Stomach (tissue), 9 donors: ENCODE measurements around the gene PLEKHG4. TPM values are rescaled to one million over a fixed set of nuclear protein-coding genes. Genes with fewer than 3 reads are reported as not detected.

ENCODE experiments used
- DNase-seq, 2 donors: peaks; one replicate each; pipeline versions ENCODE4 v3.0.0 to v3.0.0-alpha.2; 2013 to 2019
- H3K27ac ChIP-seq, 5 donors: fragments of 200-600 bp in 4 of 5; sonication (generic) in 4 of 5; one replicate each; pipeline ENCODE4 v1.5.1; 2013 to 2019; ENCODE audit warnings: mild to moderate bottlenecking in 1 of 5, moderate library complexity in 1 of 5
- H3K27me3 ChIP-seq, 3 donors: fragments of 200-600 bp; sonication (generic); one replicate each; pipeline ENCODE4 v1.5.1; 2017 to 2019; ENCODE audit warnings: mixed run types in 1 of 3
- H3K36me3 ChIP-seq, 4 donors: fragments of 200-600 bp; sonication (generic); 1 replicate in 3 of 4; 2 replicates in 1 of 4; pipeline ENCODE4 v1.5.1; 2016 to 2019
- H3K4me1 ChIP-seq, 4 donors: fragments of 200-600 bp; sonication (generic); one replicate each; pipeline ENCODE4 v1.5.1; 2016 to 2019
- H3K4me3 ChIP-seq, 4 donors: fragments of 200-600 bp; sonication (generic) in 3 of 4; one replicate each; pipeline ENCODE4 v1.5.1; 2016 to 2019; ENCODE audit warnings: mild to moderate bottlenecking in 1 of 4
- H3K9me3 ChIP-seq, 4 donors: fragments of 200-600 bp; sonication (generic); one replicate each; pipeline ENCODE4 v1.5.1; 2016 to 2019
- EP300 ChIP-seq: sonication (generic); formaldehyde crosslinking; IDR thresholded peaks from one replicate; pipeline ENCODE4 v1.6.1; 2017; ENCODE audit warnings: antibody characterized with exemption
- POLR2A ChIP-seq, 4 donors: fragments of 450-650 bp; IDR thresholded peaks; one replicate each; pipeline ENCODE4 v1.6.1; 2016; ENCODE audit warnings: antibody characterized with exemption in 4 of 4, control low read depth in 2 of 4, mild to moderate bottlenecking in 1 of 4, moderate library complexity in 1 of 4
- POLR2AphosphoS5 ChIP-seq, 3 donors: sonication (generic); formaldehyde crosslinking; IDR thresholded peaks; one replicate each; pipeline ENCODE4 v1.6.1; 2016; ENCODE audit warnings: antibody characterized with exemption in 3 of 3
- WGBS, 5 donors: extraction: QIAGEN DNeasy Blood & Tissue Kit in 3 of 5; methylation state at CpG; one replicate each; pipeline versions ENCODE4 v1.1.5 to v1.1.7; 2013 to 2018; 5-methylcytosine and 5-hydroxymethylcytosine counted together
- intact Hi-C: fragments of 100-400 bp; cut with DNase I; formaldehyde crosslinking; loops from one replicate; pipeline ENCODE4 v1.15.1; 2023; ENCODE audit warnings: low total_unique reads
- polyA plus RNA-seq, 3 donors: library from polyadenylated mRNA; stranded (reverse); fragments of 200-250 nt; gene quantifications; one replicate each; pipeline ENCODE4 v1.2.3, GENCODE V29; 2013
- total RNA-seq, 5 donors: library from RNA; depleted of rRNA; stranded (reverse); fragments of >200 nt; gene quantifications; one replicate each; pipeline versions ENCODE4 v1.1.0 to v1.2.3, GENCODE V29; 2014 to 2016
- TF ChIP-seq, protein P1 (sequence below), 7 experiments: fragments of 450-650 bp in 4 of 7; fragments of 200-600 bp in 3 of 7; sonication (generic) in 3 of 7; IDR thresholded peaks; one replicate each; pipeline ENCODE4 v1.5.1; 2016 to 2019; ENCODE audit warnings: antibody characterized with exemption in 7 of 7, control low read depth in 2 of 7, mild to moderate bottlenecking in 1 of 7
- donor health status: healthy with polysubstance abuse.
- donor health status: Bipolar disorder and iron deficiency.
- donor health status: healthy.

Gene PLEKHG4
- total and polyA plus RNA-seq, 8 donors = 2.3 to 57.1 (median 6.6) TPM

DNA sequence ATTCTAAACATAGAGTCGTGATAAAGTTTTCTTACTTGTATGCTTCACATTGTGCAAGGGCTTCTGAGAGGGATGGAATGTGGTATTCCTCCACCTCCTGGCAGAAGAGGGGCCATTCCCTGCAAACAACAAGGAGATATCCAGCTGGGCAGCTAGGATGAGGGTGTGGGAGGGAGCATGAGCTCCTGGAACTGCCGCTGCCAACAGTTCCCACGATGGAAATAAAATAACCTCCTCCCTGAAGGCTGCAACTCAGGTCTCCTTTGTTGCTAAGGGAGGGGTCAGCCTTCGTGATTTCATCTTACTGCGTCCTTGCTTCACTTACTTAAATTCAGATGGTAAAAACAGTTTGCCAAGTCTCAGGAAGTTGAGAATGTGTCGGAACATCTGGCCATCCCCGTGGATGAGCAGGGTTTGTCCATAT lies 15.6 kb downstream of the PLEKHG4 start:
- DNase-seq = no peak
- intact Hi-C loops = no loop called here
- Histone ChIP-seq H3K27ac (no peak overlapping the region), H3K9me3 (no peaks in the 10 kb centered on the region), H3K36me3 (no peaks in the 10 kb centered on the region), H3K4me1 (peaks cover 0 to 5% (median 0%) of the 10 kb centered on the region in 4 donors), H3K4me3 (no peak overlapping the region), H3K27me3 (peaks cover 0 to 11% (median 0%) of the 10 kb centered on the region in 3 donors)
- no peak for TF ChIP-seq POLR2A (IDR thresholded peaks at IDR 0.05)
- TF ChIP-seq, protein P1, sequence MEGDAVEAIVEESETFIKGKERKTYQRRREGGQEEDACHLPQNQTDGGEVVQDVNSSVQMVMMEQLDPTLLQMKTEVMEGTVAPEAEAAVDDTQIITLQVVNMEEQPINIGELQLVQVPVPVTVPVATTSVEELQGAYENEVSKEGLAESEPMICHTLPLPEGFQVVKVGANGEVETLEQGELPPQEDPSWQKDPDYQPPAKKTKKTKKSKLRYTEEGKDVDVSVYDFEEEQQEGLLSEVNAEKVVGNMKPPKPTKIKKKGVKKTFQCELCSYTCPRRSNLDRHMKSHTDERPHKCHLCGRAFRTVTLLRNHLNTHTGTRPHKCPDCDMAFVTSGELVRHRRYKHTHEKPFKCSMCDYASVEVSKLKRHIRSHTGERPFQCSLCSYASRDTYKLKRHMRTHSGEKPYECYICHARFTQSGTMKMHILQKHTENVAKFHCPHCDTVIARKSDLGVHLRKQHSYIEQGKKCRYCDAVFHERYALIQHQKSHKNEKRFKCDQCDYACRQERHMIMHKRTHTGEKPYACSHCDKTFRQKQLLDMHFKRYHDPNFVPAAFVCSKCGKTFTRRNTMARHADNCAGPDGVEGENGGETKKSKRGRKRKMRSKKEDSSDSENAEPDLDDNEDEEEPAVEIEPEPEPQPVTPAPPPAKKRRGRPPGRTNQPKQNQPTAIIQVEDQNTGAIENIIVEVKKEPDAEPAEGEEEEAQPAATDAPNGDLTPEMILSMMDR (IDR thresholded peaks at IDR 0.05) = no peak
- WGBS, 5 donors = 55 to 76% (median 74%) methylated on average over 7 of the region's 7 CpGs

GRCh38 chr16:67296420-67296819 lies 17.1 kb downstream of the PLEKHG4 start:
- DNase-seq = peak in 1 of 2 donors; percentile 23
- WGBS, 5 donors = 24 to 50% (median 42%) methylated on average over 3 of the region's 3 CpGs

DNA sequence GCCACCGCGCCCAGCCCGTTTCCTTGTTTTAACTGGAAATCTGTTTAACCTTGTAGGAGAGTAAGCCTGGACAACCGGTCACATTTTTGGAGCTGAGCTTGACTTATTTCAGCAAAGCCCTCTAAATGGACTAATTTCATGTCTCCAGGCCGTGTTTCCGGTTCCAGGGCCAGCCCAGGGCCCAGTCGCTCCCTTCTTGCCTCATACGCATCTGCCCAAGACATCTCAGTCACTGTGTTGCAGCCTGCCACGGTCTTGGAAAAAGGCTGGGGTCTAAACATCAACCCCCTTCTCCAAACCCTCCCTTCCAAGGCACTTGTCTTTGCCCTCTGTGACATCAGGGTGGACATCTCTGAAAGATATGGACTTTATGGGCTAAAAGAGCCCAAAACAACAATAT lies 18.9 kb downstream of the PLEKHG4 start:
- Histone ChIP-seq H3K27ac (no peak overlapping the region), H3K27me3 (peaks cover 0 to 11% (median 0%) of the 10 kb centered on the region in 3 donors), H3K9me3 (no peaks in the 10 kb centered on the region), H3K4me1 (peaks cover 8 to 16% (median 12%) of the 10 kb centered on the region in 4 donors), H3K36me3 (no peaks in the 10 kb centered on the region), H3K4me3 (no peak overlapping the region)
- intact Hi-C loops = no loop called here
- 94 to 96% (median 95%) methylated on average over 9 of the region's 9 CpGs for WGBS, 5 donors
- no peak for DNase-seq
- TF ChIP-seq, protein P1 (IDR thresholded peaks at IDR 0.05) = no peak
- no peak for TF ChIP-seq EP300
- TF ChIP-seq POLR2A (IDR thresholded peaks at IDR 0.05) = no peak
- TF ChIP-seq POLR2AphosphoS5 (IDR thresholded peaks at IDR 0.05) = no peak

More at GRCh38 chr16:67296420-67296819, 17.1 kb downstream of the PLEKHG4 start:
- no peaks in the 10 kb centered on the region for H3K36me3 ChIP-seq
- H3K4me3 ChIP-seq = no peak overlapping the region
- TF ChIP-seq, protein P1 (IDR thresholded peaks at IDR 0.05) = no peak
- TF ChIP-seq EP300 (no peak), POLR2AphosphoS5 (IDR thresholded peaks at IDR 0.05) (no peak), POLR2A (IDR thresholded peaks at IDR 0.05) (no peak)
- H3K4me1 ChIP-seq = peaks cover 4 to 9% (median 7%) of the 10 kb centered on the region in 4 donors
- peaks cover 0 to 11% (median 0%) of the 10 kb centered on the region in 3 donors for H3K27me3 ChIP-seq
- no peaks in the 10 kb centered on the region for H3K9me3 ChIP-seq
- intact Hi-C loops = no loop called here
- H3K27ac ChIP-seq = no peak overlapping the region

DNA sequence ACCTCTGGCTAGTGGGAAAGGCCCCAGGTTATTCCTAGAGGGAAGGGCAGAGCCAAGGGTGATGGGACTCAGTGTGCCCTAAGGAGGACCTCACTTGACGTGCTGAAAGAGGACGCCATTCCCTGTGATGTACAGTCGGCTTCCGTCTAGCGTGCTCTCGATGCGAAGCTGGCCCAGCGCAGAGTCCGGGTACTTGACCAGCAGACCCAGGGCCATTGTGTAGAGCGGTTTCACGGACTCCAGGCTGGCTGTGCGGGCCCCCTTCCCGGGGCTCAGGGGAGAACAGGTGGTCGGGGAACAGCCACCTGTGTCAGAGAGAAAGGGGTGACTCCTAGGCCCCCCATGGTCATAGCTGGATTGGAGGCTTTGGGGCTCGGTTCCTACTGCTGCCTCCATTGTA lies 19.9 kb downstream of the PLEKHG4 start:
- peaks cover 8 to 16% (median 12%) of the 10 kb centered on the region in 4 donors for H3K4me1 ChIP-seq
- no peak overlapping the region for H3K27ac ChIP-seq
- no peaks in the 10 kb centered on the region for H3K9me3 ChIP-seq
- no peak for DNase-seq
- WGBS, 5 donors = 89 to 96% (median 94%) methylated on average over 14 to 15 of the region's 15 CpGs
- H3K27me3 ChIP-seq = peaks cover 0 to 11% (median 0%) of the 10 kb centered on the region in 3 donors
- no peaks in the 10 kb centered on the region for H3K36me3 ChIP-seq
- intact Hi-C loops = no loop called here
- H3K4me3 ChIP-seq = no peak overlapping the region
- no peak for TF ChIP-seq EP300
- TF ChIP-seq, protein P1 (IDR thresholded peaks at IDR 0.05) = no peak
- TF ChIP-seq POLR2A (IDR thresholded peaks at IDR 0.05) = no peak
- no peak for TF ChIP-seq POLR2AphosphoS5 (IDR thresholded peaks at IDR 0.05)
